DMS153 treated with DMSO at 0.1 percent for 48 hours (cell line): ENCODE results near the gene PRKCZ.
A peak's percentile ranks its signal among the peaks of the same experiment; 100 is the strongest.

Source experiments
- DNase-seq: peaks from one replicate; lab custom pipeline; 2025; ENCODE audit not compliant: unreplicated experiment; lab: John Stamatoyannopoulos, UW

The PRKCZ gene

DNA sequence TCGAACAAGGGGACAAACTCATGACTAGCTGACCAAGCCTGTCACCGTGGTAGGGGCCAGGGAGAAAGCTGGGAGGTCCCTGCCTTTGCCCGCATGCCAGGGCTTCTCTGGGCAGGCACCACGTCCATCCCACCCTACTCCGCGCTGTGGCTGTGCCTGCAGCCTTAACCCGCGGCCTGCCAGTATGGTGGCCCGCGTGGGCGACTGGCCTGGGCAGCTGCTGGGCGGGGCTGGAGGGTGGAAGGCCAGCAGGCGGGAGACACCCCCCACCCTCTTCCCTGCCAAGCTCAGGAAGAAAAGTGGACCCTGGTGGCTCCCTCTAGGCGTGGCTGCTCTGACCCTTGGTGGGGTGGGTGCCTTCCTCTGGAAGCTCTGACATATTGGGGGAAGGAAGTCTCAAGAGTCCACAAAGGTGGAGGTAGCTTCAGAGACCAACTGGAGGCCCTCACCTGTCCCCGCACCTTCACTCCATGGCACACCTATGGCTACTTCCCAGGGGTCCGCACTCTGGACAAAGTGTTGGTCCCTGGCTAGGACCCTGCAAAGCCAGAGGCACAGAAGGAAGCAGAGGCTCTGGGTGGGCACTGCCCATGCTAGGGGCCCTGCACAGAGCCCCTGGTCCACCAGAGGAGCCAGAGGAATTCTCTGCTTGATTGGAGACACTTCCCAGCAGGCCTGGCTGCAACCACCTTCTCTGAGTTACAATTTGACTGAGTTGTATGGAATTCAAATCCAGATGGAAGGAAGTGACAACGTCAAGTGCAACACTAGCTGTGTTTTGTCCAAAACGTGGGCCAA is 174.6 kb downstream of the PRKCZ start:
- DNase-seq = no peak

DNA sequence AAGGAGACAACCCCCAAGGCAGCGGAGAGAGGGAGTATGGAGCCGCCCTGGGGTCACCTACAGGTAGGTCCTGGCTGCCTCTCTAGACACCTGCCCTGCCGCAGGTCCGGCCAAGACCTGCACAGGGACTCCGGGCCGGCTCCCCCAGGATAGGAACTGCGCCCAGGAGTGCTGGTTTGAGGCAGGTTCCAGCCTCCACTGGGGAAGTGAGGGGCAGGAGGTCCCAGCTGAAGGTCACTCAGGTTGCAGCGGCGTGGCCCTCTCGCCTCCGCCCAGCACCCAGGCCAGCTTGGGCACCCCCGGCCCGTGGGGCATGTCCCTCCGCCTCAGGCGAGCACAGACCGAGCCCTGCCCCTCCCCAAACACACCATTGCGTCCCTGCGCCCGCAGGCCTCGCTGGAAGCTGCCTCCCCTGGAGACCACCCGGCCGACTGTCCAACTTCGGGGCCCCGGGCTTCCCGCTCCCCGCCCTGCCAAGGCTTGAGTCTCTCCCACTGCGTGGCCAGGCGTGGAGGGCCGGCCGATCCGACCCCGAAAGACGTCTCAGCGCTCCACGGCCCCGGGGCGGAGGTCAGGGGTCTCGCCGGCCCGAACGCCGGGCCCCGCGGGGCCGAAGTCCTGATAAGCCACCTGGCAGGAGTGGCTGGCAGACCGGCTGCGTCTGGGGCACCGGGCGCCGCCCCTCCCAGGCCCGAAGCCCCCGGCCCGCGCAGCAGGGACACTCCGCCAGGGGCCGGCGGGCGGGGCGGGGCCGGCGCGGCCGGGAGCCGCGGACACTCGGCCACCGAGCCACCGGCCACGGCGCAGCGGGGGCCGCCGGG is 176.5 kb downstream of the PRKCZ start:
- no peak for DNase-seq

DNA sequence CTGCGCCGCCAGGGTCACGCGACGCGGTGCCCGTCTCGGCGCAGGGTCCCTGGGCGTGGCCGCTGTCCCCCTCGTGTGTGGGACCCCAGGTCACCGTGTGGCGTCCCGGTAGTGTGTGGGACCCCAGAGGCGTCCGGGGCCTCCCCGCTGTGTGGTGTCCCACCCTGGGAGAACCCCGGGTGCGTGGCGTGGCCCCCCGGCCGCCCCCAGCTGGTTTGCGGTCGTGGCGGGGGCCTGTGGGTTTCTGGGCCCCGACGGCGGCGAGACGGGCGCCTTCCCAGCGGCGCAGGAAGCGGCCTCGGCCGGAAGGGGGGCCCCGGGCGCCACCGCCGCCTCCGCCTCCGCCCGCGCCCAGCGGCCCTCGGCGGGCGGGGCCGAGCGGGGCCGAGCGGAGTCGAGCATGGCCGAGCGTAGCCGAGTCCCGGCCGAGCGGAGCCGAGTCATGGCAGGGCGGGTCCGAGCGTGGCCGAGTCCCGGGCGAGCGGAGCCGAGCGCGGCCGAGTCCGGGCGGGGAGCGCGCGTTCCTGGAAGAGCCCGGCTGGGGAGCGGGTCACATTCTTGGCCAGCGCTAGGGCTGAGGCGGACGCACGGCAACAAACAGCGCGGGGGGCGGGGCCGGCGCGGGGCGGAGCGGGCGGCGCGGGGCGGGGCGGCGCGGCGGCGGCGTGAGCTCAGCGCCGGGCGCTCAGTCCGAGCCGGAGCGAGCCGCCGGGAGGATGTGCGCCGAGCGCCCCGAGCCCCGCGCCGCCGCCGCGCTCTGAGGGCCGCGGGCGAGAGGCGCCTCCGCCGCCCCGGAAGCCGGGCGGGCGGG is 177.3 kb downstream of the PRKCZ start:
- peak; percentile 99 for DNase-seq

DNA sequence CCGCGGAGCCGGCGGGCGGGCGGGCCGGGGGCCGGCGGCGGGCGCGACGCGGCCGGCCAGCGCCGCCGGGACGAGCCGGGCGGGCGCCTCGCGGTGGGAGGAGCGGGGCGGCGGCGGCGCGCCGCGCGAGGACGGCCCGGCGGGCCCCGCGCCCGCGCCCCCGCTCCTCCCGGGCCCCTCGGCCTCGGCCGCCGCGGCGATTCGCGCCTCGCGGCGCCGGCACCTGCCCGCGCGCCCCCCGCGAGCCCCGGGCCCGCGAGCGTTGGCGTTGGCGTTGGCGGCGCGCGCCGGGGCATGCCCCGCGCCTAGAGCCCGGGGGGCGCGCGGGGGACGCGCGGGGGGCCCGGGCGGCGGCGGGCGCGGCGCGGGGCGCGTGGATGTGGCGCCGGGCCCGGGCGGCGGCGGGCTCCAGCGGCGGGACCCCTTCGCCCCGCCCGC is 178.0 kb downstream of the PRKCZ start, which contains the start of gene SKI:
TSS of gene SKI (plus strand) at position 163 of the 438 bp plus-strand sequence. CDS start 448 bp downstream, outside the sequence.
- no peak for DNase-seq

DNA sequence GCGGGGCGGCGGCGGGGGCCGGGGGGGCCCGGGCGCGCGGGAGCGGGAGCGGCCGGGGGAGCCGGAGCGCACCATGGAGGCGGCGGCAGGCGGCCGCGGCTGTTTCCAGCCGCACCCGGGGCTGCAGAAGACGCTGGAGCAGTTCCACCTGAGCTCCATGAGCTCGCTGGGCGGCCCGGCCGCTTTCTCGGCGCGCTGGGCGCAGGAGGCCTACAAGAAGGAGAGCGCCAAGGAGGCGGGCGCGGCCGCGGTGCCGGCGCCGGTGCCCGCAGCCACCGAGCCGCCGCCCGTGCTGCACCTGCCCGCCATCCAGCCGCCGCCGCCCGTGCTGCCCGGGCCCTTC is 178.5 kb downstream of the PRKCZ start:
- DNase-seq = no peak

DNA sequence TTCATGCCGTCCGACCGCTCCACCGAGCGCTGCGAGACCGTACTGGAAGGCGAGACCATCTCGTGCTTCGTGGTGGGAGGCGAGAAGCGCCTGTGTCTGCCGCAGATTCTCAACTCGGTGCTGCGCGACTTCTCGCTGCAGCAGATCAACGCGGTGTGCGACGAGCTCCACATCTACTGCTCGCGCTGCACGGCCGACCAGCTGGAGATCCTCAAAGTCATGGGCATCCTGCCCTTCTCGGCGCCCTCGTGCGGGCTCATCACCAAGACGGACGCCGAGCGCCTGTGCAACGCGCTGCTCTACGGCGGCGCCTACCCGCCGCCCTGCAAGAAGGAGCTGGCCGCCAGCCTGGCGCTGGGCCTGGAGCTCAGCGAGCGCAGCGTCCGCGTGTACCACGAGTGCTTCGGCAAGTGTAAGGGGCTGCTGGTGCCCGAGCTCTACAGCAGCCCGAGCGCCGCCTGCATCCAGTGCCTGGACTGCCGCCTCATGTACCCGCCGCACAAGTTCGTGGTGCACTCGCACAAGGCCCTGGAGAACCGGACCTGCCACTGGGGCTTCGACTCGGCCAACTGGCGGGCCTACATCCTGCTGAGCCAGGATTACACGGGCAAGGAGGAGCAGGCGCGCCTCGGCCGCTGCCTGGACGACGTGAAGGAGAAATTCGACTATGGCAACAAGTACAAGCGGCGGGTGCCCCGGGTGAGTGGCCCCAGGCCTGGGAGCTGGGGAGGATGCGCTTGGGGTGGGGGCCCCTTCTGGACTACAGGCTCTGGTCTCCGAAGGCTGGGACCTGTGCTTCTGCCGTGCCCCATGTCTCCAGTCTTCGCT is 179.0 kb downstream of the PRKCZ start:
- DNase-seq = peak; percentile 85

DNA sequence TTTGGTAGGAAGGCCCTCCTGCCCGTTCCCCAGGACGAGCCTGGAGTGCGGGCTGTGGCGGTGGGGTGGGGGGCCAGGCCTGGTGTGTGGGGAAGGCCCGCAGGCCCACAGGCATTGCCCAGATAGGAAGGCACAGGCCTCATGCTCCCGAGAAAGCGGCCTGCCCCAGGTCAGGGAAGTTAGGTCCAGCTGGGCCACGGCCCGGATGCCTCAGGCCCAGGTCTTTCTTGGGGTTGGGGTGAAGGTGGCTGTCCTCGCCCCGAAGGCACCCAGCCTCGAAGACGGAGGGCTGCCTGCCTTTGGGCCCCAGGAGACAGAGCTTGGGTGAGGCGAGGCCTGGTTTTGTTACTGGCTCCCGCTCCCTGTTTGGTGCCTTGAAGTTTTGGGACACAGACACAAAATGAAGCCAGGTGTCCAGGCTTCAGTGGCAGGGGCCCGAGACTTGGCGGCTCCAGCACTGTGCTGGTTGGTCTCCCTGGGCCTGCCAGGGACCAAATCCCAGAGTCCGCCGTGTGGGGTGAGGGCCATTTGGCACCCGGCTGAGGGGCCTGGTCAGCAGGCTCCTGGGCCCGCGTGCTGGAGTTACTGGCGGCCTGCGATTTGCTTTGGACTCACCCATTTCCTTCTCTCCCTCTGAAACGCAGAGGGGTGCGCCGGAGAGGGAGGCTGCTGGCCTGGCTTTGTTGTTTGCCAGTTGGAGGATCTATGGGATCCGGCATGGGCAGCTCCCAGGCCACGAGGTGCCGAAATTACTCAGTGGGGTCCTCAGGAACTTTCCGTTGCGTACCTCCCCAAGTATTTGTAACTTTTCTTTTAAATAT is 179.9 kb downstream of the PRKCZ start:
- no peak for DNase-seq

DNA sequence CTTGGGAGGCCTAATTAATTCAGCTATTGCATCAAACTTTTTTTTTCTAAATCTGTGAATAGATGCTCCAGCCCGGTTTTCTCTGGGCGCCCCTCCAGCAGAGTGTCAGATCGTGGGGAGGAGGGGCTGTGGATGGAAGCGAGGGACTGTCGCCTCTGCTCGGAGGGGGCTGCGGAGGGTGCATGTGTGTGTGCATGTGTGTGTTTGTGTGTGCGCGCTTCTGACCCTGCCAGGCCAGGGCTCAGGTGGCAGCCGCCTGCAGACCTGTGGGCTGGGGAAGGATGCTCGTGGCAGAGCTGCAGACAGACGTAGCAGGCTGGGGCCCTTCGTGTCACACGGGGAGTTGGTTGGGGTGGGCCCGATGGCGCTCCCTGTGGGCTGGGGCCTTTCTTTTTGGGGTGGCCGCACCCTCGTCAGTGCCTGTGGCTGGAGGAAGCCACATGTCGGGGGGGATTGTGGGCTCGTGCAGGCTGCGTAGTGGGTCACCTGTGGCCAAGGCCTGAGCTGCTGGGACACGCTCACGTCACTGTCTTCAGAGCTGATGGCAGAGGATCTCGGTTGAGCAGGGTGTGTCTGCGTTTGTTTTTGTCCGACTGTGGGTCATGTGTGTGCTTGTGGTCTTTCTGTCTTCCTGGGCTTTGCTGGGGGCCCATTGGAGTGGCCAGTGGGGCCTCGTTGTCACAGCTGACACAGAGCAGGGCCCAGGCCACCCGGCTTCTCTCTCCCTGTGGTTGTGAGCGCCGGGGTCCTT is 180.7 kb downstream of the PRKCZ start:
- DNase-seq = no peak

DNA sequence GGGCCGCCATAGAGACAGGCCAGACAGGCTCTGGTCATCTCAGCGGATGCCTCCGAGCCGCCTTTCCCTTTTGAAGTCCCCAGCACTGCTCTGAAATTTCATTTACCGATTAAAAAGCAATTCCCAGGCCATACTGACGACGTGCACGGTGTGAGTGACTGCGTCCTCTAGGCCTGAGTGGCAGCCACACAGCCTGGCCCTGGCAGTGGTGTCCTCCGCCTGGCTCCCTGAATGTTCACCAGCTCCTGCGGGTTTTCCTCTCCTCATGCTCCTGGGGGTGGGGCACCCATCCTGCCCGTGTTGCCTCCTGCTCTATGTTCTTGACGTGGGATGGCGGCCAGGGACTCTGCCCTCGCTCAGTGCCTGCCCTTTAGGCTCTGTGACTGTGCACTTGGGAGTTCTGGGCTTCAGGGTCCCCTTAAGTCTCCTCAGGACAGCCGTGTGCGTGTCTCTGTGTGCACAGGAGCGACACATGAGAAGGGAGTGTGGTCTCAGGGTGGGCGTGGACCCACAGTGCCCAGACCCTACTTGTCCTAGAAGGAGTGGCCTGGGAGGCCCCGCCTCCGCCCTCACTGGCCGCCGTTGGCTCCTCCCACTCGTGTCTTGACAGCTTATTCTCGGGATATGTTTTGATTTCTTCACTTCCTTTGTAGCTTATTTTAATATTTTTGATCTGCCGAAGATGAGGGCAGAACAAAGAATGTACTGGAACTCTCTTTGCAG is 181.5 kb downstream of the PRKCZ start:
- no peak for DNase-seq

DNA sequence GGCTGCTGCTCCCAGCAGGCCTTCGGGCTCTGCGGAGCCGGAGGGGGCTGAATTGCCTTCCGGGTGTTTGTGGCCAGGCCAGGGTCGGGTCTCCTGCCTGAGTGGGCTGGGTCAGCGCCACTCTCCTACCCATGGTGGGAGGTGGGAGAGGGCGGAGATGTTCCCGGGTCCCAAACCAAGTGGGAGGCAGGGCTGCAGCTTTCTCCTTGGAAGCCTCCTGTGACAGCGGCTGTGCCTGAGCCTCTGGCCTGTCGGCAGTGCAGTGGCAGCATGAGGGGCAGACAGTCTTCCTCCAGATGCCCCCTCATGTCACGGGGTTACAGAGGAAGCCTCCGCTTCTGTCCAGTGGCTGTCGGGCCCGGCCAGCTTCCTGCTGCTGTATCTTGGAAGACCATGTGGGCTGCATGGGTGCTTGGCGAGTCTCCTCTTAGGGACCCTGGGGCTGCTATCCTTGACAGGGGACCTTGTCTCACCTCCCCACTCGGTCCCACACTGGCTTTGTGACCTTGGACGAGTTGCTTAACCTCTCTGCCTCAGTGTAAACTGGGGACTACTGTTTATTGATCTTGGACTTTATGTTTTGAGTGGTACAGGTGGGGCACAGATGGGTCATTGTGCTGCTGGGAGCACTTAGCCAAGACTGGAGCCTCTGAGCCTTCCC is 182.2 kb downstream of the PRKCZ start:
- no peak for DNase-seq

DNA sequence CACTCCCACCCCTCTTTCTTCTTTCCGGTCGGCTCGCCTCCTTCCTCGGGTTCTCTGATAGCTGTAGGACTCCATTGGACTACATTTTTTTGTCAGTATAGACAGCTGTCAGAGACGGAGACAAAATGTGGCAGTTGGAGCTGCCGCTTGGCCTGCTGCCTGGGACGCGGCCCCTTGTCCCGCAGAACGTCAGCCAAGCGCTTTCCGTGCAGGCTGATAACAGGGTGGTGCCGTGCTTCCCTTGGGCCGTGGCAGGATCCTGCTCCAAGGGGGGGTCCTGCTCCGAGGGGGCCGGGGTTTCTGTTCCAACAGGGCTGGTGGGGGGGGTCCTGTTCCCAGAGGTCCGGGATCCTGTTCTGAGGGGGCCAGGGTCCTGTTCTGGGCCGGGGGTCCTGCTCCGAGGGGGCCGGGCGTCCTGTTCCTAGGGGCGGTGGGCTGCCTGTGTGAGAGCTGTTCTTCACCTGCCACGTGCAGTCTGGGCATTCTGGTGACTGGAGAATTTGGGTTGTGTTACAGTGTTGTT is 182.8 kb downstream of the PRKCZ start:
- no peak for DNase-seq

DNA sequence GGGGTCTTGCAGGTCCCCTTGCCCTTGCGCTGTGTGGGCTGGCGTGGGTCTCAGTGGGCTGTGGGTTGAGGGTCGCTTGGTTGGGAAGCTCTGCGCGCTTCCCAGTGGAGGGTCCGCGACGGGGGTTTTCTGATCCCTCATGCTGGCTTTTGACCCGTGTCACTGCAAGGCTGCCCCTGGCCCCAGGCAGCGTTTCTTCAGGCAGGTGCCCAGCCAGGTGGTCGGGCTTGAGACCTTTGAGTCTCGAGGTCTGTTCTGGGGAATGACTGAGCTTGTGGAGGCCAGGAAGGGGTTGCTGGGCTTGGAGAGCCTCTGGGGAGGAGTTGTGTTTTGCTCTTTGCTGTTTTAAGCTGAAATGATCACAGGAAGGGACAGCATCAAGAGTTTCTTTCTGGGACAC is 183.3 kb downstream of the PRKCZ start:
- DNase-seq = no peak

DNA sequence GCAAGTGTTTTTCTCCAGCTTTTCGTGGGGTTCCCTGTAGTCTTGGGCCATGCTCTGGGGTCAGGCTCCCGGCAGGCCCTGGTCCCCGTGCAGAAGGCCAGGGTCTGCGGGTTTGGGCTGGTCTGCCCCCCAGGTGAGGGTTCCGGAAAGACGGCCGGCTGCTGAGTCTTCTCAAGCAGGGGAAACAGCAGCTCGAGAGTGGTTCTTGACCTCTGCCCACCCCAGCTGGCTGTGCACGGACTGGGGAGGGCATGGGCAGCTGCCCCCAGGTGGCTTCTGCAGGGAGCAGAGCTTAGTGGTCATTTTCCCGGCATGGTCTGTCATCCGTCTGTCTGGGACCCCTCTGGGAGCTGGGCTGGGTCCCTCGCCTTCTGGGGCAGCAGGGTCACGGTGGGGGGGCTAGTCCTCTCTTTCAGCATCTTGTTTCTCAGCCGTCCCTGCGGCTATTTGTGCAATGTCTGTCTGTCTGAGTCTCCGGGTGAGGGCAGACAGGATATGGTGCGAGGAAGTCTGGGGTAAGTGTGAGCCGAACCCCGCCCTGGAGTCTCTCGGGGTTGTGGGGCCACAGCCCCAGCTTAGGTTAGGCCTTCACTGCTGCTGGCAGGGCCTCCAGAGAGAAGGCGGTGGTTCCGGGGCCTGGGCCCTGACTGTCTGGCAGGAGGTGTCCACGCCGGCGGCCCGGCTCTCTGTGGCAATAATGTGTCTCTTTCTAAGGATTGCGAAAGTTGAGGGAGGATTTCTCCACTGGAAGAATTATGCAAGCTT is 184.0 kb downstream of the PRKCZ start:
- no peak for DNase-seq

DNA sequence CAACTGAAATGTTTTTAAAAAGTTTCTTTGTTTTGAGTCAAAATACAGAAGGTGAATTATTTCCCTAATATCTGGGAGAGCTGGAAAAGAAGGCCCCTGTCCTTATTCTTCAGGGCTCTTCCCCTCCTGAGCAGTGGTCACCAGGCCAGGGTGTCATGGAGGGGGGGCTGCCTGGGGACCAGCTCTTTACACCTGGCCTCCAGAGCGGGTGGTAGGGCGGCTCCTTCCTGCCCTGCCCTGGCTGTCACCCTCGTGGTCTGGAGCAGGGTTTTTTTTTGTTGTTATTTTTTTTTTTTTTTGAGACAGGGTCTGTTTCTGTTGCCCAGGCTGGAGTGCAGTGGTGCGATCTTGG is 184.5 kb downstream of the PRKCZ start:
- DNase-seq = no peak
